GM12872 (cell line): ENCODE measurements around the gene DSE.
A peak's percentile ranks its signal among the peaks of the same experiment; 100 is the strongest.

Experiments used
- CTCF ChIP-seq: IDR thresholded peaks from 3 replicates; pipeline ENCODE4 v1.5.1; 2011; ENCODE audit warnings: low read depth, mild to moderate bottlenecking, low read length, moderate library complexity; ENCODE audit not compliant: insufficient read depth

The DSE gene

GRCh38 chr6:116443105-116443504, 72.4 kb downstream of the DSE start:
- TF ChIP-seq CTCF, result no peak

GRCh38 chr6:116444092-116444491, 73.3 kb downstream of the DSE start:
- peak; percentile 58; the same call in 2 of the 3 replicates for TF ChIP-seq CTCF

GRCh38 chr6:116444575-116444974, 73.8 kb downstream of the DSE start:
- TF ChIP-seq CTCF, result no peak

- TF ChIP-seq CTCF, result no peak
Observed at GRCh38 chr6:116445102-116445501, 74.4 kb downstream of the DSE start.

GRCh38 chr6:116446399-116446798, 75.7 kb downstream of the DSE start:
- no peak for TF ChIP-seq CTCF

GRCh38 chr6:116447052-116447451, 76.3 kb downstream of the DSE start:
- no peak for TF ChIP-seq CTCF

GRCh38 chr6:116447496-116448011, 76.8 kb downstream of the DSE start:
- no peak for TF ChIP-seq CTCF
